ENCODE measurements around the gene KLHL35.
A peak's percentile ranks its signal among the peaks of the same experiment; 100 is the strongest.

The KLHL35 gene

GRCh38 chr11:75441804-75442132, 8.8 kb upstream of the KLHL35 start:
- DNase-seq: no peak

- DNase-seq: no peak
These were observed 8.2 kb upstream of the KLHL35 start for GRCh38 chr11:75440960-75441803.

- no peak for DNase-seq
These were observed 6.6 kb upstream of the KLHL35 start for GRCh38 chr11:75439495-75440120.

GRCh38 chr11:75439026-75439425, 6.0 kb upstream of the KLHL35 start:
- DNase-seq: no peak

DNA sequence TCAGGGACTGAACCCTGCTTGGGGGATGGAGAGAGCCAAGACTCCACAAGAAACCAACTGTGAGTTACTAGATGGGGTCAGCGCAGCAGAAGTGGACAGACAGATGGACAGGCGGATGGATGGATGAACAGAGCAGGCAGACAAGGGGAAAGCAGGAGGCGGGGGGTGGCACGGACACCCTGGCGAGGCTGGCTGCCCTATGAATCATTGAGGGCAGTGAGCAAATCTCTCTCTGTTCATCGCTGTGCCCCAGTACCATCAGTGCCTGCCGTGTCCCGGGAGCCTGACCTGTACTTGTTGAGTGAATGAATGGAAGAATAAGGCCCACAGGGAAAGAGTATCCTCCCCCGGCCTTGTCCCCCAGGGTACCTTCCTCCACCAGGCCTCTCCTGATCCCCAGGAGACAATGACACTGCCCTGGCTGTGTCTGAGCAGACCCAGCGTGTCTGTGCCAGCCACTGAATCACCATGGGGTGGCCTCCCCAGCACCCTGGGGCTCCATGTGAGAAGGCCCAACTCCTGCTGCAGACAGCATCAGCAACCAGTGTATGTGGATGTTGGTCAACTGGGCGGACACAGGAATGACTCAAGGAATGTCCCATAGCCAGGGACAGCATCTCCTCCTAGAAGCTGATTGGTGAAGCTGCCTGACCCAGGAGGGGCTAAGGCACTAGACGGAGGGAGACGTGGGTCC, 5.1 kb upstream of the KLHL35 start:
- no peak for DNase-seq

DNA sequence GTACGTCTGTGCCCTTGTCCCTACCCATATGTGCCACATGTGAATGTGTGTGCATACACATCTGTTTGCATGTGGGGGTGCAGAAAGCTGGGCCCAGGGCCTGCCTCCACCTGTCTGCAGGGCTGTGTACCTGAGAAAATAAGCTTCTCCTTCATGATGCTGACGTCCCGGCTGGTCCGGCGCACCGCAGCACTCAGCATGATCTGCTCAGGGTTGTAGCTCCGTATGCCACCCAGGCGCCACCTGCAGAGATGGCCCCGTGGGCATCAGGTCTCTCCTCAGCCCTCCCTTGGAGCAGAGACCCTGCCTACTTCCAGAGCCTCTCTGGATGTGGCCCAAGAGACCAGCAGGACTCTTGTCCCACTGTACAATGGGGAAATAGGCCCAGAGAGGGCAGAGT, 3.8 kb upstream of the KLHL35 start:
- DNase-seq: no peak

GRCh38 chr11:75435571-75435925, 2.5 kb upstream of the KLHL35 start:
- no peak for DNase-seq

DNA sequence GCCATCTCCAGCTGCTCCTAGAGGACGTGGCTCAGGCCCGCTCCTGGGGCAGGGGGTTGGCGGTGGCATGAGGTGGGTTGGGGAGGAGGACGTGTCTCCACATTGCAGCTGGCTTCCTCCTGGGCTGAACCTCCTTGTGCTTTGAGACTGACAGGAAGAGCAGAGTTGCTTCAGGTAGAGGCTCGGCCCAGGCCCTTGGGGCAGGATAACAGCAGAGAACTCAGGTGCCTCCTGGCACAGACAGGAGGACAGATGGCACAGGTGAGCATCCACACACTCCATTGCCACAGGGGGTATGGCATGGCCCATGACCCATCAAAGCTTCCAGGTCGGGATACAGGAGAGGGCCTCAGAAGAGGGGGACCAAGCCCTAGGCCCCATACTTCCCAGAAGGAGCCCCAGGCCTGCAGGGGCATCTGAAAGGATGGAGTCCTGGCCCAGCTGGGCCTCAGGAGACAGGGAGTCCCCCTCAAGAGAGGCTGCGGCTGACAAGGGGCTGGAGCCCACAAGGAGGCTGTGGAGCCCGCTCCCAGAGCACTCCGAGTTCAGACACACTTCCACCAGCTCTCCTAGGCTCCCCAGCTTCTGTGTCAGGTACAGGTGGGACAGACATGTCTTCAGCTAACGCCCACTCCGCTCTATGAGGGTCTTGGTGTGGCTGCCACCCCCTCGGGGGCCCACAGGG, 2.0 kb upstream of the KLHL35 start:
- no peak for DNase-seq

GRCh38 chr11:75434051-75434450, 1.0 kb upstream of the KLHL35 start:
- no peak for DNase-seq

GRCh38 chr11:75433443-75433842, 440 bp upstream of the KLHL35 start:
- no peak for DNase-seq

- peak; percentile 79 for DNase-seq
These were observed 1.2 kb downstream of the KLHL35 start for GRCh38 chr11:75431533-75432525.

- DNase-seq: no peak
These were observed 2.1 kb downstream of the KLHL35 start for GRCh38 chr11:75430714-75431532.

DNA sequence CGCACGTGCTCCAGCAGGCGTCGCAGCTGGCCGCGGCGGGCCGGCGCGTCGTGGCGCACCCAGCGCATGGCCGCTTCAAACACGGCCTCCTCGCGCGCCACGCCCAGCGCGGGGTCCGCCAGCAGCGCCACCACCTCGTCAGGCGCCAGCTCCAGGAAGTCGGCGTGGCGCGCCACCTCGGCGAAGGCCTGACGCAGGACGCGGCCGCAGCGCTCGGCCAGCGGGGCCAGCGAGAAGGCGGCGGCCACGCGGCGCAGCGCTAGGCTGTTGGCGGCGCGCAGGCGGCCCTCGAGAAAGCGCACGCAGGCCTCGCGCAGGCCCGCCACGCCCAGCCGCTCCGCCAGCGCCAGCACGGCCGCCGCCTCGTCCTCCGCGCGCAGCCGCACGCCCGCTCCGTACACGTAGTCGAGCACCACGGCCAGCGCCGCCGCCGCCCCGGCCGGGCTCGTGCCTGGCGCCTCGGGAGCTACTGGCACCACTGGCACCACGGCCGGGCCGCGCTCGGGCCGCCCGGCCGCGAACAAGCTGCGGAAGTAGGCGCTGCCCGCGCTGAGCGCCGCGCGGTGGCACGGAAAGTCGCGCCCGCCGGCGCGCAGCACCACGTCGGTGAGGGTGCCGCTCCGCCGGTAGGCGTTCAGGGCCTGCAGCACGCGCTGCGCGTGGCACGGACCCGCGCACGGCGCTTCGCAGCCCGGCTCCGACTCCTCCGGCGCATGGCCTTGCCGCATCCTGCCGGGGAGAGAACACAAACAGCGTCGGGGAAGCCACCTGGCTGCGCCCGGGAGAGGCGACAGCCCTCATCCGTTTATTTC, 2.9 kb downstream of the KLHL35 start:
- DNase-seq: peak; percentile 79

DNA sequence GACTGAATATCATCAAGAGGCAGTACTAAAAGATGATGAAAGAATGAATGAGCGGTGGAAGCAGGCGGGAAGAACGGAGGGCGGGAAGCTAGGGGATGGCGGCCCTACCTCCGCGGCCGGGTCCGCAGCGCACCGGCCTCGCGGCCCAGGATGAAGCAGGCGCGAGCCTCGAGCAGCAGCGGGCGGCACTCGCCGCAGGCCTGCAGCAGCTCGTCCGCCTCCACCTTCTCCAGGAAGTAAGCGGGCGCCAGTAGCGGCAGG, 3.4 kb downstream of the KLHL35 start:
- DNase-seq: no peak

DNA sequence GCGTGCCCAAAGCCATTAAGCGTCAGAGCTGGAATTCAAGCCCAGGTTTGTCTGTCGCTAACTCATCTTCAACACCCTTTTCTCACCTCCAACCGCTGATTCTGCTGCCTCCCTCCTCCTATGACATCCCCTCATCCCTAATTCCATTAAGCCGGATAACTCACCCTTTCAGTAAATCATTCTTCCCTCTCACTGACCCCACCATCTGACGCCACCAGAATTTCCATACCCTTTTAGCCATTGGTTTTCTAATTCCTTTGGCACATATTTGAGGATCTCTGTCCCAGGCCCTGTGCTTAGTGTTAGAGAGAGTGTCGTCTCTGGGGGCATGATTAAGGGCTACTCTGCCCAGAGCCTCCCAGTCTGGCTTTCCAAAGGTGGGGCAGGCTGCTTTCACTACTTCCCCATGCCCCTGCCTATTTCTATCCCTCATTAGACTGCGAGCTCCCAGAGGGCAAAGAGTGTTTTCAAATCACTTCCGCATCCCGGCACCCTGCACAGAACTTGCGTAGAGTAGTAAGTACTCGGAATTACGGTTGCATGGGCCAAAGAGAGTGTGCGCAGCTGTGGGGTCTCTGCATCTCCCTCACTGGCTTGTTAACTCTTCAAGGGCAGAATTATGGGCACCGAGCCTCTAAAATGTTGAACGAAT, 3.9 kb downstream of the KLHL35 start:
- DNase-seq: no peak

- DNase-seq: peak; percentile 86
These were observed 4.7 kb downstream of the KLHL35 start for GRCh38 chr11:75428281-75428724.

DNA sequence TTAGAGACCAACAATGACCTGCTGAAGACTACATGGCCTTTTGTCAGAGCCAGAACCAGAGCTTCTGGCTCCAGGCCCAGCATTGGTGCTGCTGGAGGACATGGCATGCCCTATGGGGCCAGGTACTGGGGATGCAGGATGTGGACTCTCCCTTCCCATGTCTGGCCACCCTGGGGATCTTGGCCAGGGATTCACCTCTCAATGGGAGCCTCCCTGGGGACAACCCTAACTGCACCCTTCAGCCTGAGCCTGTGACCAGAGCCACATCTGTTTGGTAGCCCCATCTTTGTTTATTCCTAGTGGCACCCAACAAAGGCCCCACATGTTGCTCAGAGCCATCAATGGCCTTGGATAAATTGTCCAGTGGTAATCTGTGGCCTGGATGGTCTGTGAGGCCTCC, 5.8 kb downstream of the KLHL35 start:
- no peak for DNase-seq

GRCh38 chr11:75426720-75427086, 6.3 kb downstream of the KLHL35 start:
- no peak for DNase-seq

GRCh38 chr11:75425422-75425821, 7.6 kb downstream of the KLHL35 start:
- DNase-seq: peak; percentile 98

DNA sequence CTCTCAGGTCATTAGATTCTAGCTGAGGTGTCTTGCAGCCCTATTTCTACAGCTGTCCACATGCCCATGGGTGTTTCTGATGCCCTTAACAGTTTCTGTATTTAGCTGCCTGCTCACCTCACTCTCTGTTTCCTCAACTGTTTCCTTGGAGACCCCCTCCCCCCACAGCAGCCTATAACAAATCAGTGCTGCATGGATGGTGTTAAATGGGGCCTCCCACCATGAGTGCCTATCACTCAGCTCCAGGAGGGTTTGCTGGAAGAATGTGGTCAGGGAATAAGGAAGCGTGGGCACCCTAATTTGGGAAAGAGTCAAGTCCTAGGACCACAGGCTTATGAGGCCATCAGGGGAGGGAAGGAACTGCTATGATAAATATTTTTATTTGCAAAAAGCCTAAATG, 8.6 kb downstream of the KLHL35 start:
- DNase-seq: no peak

All from 8988T (cell line).